ENCODE results near the gene MGMT. TPM values are rescaled to one million over a fixed set of nuclear protein-coding genes. Genes with fewer than 3 reads are reported as not detected.

Gene MGMT
- total and polyA plus RNA-seq, 3 donors from 2014 or later = 32.8 to 40.7 (median 37.9) TPM

- Histone ChIP-seq H3K27ac (no peak overlapping the region), H3K36me3 (ENCODE audit: low read depth, missing control alignments) (no peaks in the 10 kb centered on the region), H3K4me1 (no peaks in the 10 kb centered on the region), H3K4me3 (no peak overlapping the region), H3K9me3 (no peaks in the 10 kb centered on the region), H3K27me3 (no peaks in the 10 kb centered on the region)
- no peak for DNase-seq
- 81 to 87% methylated on average over 3 of the region's 3 CpGs for WGBS, 2 donors
- TF ChIP-seq POLR2A (IDR thresholded peaks at IDR 0.05) = no peak
- TF ChIP-seq CTCF (IDR thresholded peaks at IDR 0.05) = no peak
- intact Hi-C loops (cut with DNase I; ENCODE audit: low total_unique reads) = no loop called here
Observed at GRCh38 chr10:129683920-129684319, 216.9 kb downstream of the MGMT start.

GRCh38 chr10:129685271-129685670, 218.2 kb downstream of the MGMT start:
- Histone ChIP-seq H3K4me1 (no peaks in the 10 kb centered on the region), H3K36me3 (ENCODE audit: low read depth, missing control alignments) (no peaks in the 10 kb centered on the region), H3K27ac (no peak overlapping the region), H3K4me3 (no peak overlapping the region), H3K27me3 (no peaks in the 10 kb centered on the region), H3K9me3 (no peaks in the 10 kb centered on the region)
- WGBS, 2 donors = 86 to 94% methylated on average over 8 of the region's 8 CpGs
- intact Hi-C loops (cut with DNase I; ENCODE audit: low total_unique reads) = no loop called here
- TF ChIP-seq CTCF (IDR thresholded peaks at IDR 0.05) = no peak
- TF ChIP-seq POLR2A (IDR thresholded peaks at IDR 0.05) = no peak
- no peak for DNase-seq

GRCh38 chr10:129689671-129690071, 222.6 kb downstream of the MGMT start:
- TF ChIP-seq CTCF (IDR thresholded peaks at IDR 0.05) = no peak
- no peak for DNase-seq
- no peaks in the 10 kb centered on the region for H3K27me3 ChIP-seq
- no peaks in the 10 kb centered on the region for H3K36me3 ChIP-seq (ENCODE audit: low read depth, missing control alignments)
- no peak overlapping the region for H3K4me3 ChIP-seq
- 90 to 97% methylated on average over 4 of the region's 4 CpGs for WGBS, 2 donors
- H3K27ac ChIP-seq = no peak overlapping the region
- no peaks in the 10 kb centered on the region for H3K9me3 ChIP-seq
- intact Hi-C loops (cut with DNase I; ENCODE audit: low total_unique reads) = no loop called here
- no peaks in the 10 kb centered on the region for H3K4me1 ChIP-seq

- H3K4me3 ChIP-seq = no peak overlapping the region
- H3K27me3 ChIP-seq = no peaks in the 10 kb centered on the region
- intact Hi-C loops (cut with DNase I; ENCODE audit: low total_unique reads) = no loop called here
- WGBS, 2 donors = 86 to 91% methylated on average over 8 of the region's 8 CpGs
- H3K27ac ChIP-seq = no peak overlapping the region
- TF ChIP-seq CTCF (IDR thresholded peaks at IDR 0.05) = no peak
- TF ChIP-seq POLR2A (IDR thresholded peaks at IDR 0.05) = no peak
- no peak for DNase-seq
- H3K9me3 ChIP-seq = no peaks in the 10 kb centered on the region
- H3K4me1 ChIP-seq = no peaks in the 10 kb centered on the region
- H3K36me3 ChIP-seq (ENCODE audit: low read depth, missing control alignments) = no peaks in the 10 kb centered on the region
Observed at GRCh38 chr10:129690248-129691070, 223.4 kb downstream of the MGMT start.

GRCh38 chr10:129692695-129693094, 225.7 kb downstream of the MGMT start:
- DNase-seq = no peak
- H3K4me3 ChIP-seq = no peak overlapping the region
- intact Hi-C loops (cut with DNase I; ENCODE audit: low total_unique reads) = no loop called here
- H3K36me3 ChIP-seq (ENCODE audit: low read depth, missing control alignments) = no peaks in the 10 kb centered on the region
- no peaks in the 10 kb centered on the region for H3K27me3 ChIP-seq
- H3K9me3 ChIP-seq = no peaks in the 10 kb centered on the region
- no peak for TF ChIP-seq CTCF (IDR thresholded peaks at IDR 0.05)
- no peak for TF ChIP-seq POLR2A (IDR thresholded peaks at IDR 0.05)
- H3K27ac ChIP-seq = no peak overlapping the region
- 94 to 96% methylated on average over 4 to 8 of the region's 8 CpGs for WGBS, 2 donors
- H3K4me1 ChIP-seq = no peaks in the 10 kb centered on the region

Measured in testis (tissue), 3 donors.